GM04503 (cell line): ENCODE data around the gene RPTOR.

Experiments used
- DNase-seq: peaks from one replicate; pipeline ENCODE4 v3.0.0-alpha.2; 2012; ENCODE audit warnings: low read depth

Gene RPTOR

DNA sequence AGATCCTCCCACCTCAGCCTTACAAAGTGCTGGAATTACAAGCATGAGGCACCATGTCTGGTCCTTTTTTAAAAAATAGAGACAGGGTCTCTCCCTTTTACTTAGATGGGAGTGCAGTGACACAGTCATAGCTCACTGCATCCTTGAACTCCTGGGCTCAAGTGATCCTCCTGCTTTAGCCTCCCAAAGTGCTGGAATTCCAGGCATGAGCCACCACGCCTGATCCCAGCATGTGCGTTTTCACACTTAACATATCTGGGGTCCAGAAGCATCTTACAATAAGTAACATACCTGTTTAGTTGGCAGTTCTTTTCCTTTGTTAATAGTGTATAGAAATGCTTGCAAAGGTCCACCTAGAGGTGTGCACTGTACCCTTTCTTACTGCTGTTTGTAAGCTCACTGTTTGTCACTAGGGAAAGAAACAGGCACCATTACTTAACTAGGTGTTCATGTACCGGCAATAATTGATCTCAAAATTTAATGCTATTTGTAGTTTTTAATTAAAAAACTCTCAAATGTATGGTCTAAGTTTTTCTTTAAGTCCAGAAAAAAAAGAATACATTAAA is 221.7 kb downstream of the RPTOR start:
- no peak for DNase-seq

DNA sequence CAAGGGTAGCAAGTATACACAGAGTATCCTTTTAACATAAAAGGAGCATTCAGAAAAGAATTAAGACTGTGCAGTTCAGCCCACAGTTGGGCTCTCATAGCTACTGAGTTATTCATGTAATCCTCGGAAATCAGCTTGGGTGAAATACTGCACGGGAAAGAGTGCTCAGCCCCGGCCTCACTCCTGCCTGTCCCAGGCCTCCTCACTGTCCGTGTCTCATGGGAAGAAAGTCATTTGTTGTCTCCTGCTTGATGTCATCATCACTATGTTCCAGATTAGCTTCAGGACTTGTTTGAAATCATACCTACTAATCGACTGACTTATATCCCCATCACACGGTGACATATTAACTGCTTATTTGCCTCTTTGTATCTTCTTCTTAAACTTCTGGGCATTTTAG is 223.8 kb downstream of the RPTOR start:
- no peak for DNase-seq

DNA sequence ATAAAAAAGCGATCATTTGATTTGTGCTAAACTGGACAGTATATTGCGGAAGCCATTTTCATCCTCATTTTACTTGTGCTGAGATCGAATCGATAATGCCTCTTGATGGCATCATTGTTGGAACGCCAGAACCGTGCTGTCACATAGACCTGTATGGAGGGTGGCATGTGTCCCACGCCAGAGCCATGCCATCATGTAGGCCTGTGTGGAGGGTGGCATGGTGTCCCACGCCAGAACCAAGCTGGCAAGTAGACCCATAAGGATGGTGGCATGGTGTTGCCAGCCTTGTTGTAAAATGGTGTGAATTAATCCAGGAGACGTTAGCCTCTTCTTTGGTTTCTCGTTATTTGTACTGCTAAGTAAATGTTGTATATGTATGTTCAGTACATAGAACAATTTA is 224.3 kb downstream of the RPTOR start:
- no peak for DNase-seq

DNA sequence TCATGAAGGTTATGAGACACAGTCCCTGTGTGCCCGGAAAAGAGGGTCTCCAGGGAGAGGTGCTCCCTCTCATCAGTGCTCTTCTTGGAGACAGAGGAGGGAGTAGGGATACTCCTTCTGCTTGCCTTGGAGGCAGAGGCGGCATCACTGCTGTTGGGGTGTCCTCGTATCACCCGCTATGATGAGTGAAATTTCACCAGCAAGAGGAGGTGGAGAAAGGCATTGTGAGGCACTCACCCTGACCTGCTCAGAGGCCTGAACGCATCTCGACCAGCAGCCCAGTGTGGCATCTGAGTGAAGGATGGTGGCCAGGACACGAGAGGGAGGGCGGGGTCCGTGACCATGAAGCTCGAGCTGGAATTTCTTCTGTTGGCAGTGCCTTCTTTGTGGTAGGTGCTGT is 224.9 kb downstream of the RPTOR start:
- no peak for DNase-seq

DNA sequence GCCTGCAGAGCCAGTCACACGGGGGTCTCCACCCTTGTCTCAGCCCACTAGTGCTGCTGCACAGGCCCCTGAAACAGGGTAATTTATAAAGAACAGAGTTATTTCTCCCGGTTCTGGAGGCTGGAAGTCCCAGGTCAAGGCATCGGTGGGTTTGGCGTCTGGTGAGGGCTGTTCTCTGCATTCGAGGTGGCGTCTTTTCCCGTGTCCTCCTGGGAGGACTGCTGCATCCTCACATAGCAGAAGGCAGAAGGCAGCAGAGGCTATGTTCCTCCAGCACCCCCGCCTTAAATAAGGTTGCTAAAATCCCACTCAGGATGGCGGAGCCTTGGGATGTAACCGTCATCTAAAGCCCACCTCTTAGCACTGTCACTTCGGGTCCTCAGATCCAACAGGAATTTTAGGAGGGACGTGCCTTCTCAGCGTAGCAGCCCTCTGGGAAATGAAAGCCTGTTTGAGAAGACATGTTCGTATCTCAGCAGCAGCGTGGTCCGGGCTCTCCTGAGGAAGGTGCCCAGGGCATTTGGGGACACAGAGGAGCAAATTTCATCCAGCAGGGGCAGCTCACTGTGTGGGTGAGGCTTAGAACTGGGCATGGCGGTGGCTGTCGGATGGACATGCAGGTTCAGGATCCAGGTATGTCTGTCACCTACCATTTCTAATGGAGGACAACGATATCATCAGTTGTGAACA is 225.4 kb downstream of the RPTOR start:
- no peak for DNase-seq

DNA sequence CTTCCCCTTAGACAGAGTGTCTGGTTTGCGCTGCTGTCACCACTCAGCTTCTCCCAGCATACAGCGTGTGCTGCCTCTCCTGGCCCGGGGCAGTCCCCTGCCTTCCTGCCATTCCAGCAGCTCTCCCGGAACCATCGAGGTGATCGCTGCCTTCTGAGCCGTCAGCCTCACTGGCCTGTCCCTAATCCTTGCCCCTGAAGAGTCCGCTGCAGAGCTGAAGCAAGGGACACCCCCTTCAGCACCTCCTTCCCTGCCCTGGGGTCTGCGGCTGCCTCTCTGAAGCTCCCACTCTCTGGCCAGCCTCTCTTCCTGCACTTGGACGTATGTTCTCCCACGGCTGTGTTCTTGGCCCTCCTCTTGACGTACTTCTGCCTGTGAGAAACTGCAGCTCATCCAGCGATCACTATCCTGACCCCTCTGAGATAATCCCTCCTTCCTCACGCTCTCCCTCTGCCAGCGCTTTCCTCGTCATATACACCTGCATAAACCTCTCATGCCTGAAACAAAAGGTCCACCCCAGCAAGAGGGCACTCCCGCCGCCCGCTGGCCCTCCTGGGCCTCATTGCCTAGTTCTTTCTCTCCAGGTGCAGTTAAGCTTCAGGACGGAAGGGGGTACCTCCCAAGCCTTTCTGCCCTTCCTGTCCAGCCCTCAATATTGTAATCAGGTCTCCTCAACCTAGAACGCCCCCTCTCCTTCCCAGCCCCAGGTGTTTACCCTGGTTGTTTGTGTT is 226.4 kb downstream of the RPTOR start:
- no peak for DNase-seq

DNA sequence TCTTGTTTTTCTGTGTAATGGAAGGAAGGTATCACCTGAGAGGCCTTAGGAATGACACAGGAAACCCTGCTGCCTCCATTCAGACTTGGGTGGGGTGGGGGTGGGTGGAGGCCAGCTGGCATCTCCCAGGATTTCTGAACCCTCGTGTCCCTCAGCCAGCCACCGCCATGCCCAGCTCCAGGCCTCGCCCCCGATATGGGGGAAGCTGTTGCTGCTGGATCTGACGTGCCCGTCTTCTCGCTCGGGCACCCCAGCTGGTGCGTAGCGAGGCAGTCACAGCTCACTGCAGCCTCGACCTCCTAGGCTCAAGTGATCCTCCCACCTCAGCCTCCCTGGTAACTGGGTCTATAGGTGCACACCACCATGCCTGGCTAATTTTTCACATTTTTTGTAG is 227.0 kb downstream of the RPTOR start:
- DNase-seq = no peak

DNA sequence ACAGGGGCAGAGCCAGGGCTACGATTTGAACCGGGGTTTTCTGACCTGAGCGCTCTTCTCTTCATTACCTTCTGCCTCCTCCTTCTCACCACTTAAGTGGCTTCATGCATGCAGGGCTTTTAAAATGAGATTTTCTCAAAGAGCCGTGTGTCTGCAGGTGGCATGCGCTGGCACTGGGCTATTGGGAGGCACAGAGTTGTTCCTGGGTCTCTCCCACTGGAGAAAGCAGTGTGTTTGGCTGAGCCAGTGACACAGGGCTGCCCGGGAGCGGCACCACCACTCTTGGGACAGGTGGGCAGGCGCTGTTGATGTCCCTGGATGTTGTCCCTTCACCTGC is 228.2 kb downstream of the RPTOR start:
- no peak for DNase-seq

DNA sequence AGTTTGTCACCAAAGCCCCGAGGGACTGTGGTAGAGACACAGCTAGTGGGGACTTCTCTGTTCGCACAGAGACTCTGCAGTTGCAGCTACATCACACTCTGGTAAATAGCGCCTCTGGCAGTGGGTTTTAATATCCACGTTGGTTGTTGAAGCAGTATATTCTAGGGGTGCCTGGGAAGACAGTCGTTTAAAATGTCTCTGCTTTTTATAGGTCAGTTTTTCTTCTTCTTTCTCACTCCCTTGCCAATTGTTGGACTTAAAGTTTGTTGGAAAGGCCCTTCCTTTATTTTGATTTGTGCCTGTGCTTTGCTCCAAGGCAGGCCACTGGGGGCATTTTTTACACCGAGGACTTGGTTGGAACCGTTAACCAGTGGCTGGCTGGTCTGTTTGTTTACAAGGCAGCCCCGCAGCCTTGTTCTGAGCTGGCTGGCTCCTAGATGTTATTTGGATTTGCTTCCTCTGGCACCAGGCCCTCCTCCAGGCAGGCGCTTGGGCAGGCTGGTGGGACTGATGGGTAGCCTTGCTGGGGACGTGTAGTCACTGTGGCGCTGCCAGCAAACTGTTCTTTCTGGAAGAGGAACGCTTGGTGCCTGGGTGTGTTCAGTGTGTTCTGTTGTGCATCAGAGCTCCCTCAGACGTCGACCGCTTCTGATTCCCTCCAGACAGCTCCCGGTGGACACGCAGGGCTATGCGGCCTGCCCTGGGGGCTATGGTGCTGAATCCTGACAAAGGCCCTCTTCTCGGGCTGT is 228.8 kb downstream of the RPTOR start:
- no peak for DNase-seq

DNA sequence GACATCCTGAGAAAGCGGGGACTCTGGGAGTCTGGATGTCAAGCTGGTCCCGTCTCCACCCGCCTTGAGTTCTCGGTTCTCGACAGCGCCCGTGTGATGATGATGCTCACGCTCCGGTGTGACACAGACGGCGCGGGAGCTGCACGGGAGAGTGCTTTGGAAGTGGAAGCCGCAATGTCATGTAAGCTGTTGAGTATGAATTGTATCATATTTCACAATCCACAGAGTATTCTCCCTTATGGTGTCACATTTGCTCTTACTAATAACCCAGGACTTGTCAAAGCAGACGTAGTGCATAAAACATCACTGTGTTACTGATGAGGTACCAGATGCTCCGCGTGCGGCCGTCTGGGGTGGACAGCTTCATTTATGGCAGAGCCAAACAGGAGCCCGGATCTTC is 229.5 kb downstream of the RPTOR start:
- no peak for DNase-seq

DNA sequence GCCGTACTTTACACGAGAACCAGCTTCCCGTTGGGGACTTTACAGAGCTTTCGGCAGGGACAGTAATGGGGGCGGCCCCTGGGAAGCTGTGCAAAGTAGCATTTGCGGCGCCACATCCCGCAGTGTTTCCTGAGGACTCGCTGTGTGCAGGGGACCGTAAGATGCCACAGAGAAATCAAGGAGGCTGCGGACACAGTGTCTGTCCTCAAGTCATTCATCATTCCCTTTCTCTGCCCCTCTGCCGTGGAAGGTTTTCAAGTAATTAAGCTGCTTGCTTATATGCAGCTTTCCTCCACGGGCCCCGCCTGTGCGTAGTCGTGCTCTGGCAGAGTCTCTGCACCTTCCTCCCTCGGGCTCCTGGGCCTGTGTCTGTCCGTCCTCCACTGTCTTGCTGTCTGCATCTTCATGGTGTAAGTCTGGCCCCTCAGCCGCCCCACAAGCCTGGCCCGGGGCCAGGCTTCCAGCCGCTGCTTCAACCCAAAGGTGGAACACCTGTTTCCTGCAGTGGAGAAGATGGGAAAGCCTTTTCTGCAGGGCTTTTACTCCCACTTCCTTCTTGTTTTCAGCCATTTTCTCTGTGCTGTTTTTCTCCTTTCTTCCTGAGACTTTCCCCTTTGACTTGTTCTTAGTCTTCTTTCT is 230.1 kb downstream of the RPTOR start:
- DNase-seq = no peak

DNA sequence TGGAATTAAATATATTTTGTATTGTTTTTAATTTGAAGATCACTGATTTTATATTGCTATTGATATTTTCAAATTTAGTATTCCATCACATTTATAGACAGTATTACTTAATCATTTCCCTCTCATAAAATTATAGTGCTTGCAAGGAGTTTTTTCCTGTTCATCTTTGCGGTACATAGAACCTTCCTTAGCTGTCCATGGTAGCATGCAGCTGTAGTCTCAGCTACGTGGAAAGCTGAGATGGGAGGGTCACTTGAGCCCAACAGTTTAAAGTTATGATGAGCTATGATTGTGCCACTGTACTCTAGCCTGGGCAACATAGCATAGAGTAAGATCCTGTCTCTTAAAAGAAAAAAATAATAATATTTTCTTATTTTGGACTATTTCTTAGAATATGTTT is 231.2 kb downstream of the RPTOR start:
- DNase-seq = no peak

DNA sequence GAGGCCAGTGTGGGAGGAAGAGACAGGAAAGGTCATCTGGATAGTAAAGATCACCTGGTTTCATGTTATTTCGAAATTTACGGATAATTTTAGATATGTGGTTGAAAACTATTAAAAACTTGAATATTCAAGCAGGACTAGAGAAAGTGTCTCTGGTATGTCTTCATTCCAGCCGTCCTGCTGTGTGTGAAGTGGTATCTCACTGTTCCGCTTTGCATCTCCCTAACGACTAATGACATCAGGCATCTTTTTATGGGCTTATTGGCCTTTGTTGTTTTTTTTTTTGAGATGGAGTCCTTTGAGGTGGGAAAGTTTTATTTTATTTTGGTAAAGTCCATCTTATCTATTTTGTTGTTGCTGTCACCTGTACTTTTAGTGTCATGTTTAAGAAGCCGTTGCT is 232.6 kb downstream of the RPTOR start:
- DNase-seq = no peak

DNA sequence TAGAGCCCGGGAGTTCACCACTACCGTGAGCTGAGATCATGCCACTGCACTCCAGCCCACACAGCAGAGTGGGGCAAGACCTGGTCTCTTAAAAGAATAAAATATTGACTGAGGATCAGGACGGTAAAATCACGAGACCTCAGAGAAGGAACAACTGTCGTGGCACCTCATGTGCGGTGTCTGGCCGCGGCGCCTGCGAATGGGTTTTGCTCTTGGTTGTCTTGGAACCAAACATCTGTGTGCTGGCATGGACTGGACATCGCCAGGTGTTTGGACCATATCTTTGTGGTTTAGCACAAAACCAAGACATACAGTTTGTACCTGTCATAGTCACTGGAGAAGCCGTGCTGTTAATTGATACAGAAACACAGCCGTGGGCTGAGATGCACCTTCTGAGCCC is 234.1 kb downstream of the RPTOR start:
- no peak for DNase-seq

DNA sequence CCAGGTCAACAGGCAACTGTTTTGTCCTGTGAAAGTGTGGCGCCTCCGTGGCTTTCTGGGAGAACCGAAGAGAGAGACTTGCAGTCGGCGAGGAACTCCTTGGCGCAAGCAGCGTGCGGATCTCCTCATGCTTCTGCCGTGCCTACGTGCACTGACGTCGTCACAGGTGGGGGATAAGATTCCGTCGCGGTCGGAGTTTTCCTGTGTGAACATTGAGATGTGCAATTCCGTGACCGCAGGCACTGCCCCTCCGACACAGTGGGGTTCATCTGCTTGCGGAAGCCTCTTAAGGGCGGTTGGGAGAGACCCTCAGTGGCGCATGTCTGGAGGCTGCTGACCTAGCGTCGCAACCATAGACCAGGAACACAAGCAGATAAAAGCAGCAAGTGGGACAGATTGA is 234.7 kb downstream of the RPTOR start:
- no peak for DNase-seq

DNA sequence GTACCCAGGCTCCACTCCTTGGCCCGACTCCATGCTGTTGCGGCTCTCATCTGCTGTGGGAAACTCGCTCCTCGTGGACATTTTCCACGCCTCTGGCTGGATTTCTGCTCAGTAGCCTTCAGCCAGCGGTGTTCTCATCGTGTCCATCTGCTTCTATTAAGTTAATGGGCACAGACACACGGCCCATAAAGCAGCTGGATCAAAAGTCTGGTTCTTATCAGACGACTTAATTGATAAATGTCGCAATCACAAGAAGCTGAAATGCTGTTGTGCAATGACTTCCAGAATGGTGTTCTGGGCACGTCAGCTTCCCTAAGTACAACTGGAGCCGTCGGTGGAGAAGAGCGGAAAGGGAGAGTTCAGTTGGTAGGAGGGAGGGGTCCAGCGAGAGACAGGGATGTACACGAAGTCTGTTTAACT is 235.3 kb downstream of the RPTOR start:
- no peak for DNase-seq

DNA sequence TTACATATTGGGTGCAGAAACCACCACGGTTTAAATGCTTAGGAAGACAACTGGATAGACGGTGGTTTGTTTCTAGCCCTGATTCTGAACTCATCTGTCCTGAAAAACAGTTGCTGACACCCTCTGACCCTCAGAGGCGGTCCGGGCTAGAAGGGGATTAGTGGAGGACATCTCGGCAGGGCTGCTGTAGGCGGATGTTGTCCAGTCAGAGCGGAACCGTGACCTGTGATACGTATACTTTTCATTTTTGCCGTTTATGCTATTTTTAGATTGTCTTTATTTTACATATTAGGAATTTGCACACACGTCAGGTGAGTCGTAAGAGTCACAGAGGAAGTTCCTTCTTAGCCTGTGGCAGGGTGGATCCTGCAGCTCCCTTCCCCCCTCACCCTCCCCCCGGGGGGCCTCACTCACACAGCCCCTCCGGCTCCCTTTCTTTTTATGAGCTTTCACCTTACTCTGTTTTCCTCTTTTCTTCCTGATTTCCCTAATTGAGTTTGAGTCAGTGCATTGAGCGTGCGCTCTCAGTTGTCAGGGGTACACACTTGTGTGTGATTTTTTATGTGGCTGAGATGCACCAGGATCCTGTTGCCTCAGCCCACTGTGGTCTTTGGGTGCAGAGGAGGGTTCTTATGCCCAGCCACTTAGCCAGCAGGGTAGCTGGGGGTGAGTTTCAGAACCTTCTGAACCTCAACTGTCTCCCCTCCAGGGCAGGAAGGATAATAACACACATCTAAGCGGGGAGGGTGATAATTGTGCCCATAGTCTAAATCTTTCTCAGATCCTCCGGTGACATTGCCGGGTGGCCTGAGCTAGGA is 236.0 kb downstream of the RPTOR start:
- no peak for DNase-seq

DNA sequence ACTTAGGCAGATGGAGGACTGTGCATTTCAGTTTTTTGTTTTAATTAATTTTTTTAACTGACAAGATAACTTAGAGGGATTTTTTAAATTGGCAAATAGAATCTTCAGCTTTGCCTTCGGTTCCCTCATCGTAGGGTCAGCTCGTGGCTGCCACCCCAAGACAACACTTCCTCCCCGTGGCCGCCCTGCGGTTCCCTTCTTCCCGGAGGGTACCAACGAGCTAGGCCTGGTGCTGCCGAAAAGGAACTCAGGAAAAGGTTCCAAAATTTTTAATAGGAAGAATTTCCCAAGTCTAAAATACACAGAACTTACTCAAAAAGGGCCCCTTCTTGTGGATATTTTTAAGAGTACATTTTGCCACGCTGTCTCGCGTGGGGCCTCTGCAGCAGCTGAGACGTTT is 236.6 kb downstream of the RPTOR start:
- DNase-seq = no peak

DNA sequence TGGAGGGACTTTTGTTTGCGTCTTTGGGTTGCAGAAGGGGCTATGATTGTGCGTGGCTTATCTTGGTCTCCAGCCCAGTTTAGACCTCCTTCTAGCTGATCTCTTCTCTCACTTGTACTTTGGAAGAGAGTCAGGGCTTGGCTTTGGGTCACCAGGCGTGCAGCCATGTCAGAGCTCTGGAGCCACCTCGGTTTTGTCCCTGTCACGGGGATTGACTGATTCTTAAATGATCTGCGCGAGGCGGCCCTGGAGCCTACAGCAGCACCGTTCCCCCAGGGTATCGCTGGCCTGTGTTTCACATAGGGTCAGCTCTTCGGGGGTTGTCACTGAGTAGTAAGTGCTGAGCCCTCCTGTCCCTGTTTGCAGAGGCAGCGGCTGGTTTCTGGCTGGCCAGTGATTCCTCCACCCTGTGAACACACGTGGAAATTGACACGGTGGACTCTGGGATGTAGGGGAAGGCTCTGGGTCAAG is 237.2 kb downstream of the RPTOR start:
- DNase-seq = no peak

DNA sequence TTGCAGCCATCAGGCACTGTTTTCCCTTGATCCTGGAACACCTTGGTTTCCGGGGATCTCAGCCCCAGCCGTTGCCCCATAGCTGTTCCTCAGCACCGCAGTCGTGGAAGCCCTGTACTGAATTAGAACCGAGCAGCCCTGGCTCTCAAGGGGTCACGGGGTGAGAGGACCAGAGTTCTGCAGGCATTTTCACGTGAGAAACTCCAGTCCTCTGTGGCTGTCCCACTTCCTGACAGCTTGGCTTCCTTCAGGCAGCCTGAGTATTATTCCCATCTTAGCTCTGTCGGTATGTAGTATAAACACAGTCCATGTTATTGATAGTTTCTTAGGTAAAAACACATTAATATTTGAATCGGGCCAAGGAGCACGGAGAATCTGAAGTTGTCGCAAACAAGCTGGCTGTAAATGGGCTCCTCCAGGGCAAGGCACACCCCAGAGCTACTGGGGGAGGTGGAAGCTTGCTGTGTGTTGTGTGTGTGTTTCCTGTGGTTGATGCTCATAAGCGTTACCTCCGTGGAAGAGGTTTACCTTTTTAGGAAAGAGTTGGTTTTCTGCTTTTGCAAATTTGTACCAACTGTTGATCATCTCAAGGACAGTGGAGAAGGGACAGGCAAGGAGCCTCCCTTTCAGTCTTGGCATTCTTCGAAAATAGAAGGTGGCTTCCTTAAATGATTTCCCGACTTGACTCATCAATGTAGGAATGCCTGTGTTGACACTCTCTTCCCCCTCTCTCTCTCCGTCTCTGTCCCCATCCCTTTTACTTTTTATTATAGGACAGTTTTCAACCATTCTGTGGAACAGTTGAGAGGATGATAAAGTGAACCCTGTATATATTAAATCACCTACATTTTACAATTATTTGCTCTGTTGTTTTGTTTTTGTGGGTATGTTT is 238.1 kb downstream of the RPTOR start:
- no peak for DNase-seq

DNA sequence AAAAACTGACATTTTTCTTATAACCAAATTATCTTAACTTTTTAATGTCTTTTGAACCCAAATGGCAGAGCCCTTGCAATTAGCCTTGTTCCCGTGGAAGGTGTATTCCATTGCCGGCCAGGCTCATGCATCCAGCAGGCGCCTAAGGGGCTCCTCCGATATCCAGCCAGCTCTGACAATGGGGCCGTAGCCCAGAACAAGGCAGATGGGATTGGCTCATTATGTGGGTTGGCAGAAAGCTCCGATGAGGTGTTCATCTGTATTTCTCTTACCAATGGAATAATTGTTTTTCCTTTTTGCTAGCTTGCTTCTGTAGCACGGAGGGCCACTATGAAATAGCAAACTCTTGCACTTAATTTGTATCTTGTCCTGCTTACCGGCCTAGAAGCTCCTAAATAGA is 238.8 kb downstream of the RPTOR start:
- no peak for DNase-seq
